Activated CD8-positive, alpha-beta memory T cell treated with anti-CD3 and anti-CD28 coated beads, Interleukin-2, amount 50 U/mL, for 48 hours (primary cell): ENCODE results near the gene ITIH4.

Experiments used
- DNase-seq: peaks from one replicate; pipeline ENCODE4 v3.0.0-alpha.2; 2020

The ITIH4 gene

GRCh38 chr3:52830535-52831258 lies at the start of gene ITIH4:
TSS of gene ITIH4 (minus strand) at chr3:52830672. CDS start at chr3:52830642, 30 bp downstream.
- DNase-seq, result no peak

- no peak for DNase-seq
These were observed 49.6 kb upstream of the ITIH4 start for GRCh38 chr3:52880047-52880446.

DNA sequence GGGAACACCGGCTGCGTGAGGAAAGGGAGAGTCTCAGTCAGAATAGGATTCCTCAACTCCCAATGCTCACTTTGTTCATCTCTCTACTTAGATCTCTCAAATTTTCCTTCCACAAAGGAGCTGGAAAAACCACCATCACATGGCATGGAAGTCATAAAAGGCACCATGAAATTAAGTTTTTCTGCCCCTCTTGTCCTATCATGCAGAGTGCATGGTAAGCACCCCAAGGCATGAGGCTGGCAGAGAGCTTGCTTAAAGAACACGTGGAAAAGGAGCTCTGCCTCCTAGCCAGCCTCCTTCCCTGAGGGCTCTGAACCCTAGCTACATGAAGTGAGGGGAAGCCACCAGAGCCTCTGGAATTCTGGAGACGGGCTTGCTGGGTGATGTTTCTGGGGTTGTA lies 49.1 kb upstream of the ITIH4 start:
- peak; percentile 35 for DNase-seq

DNA sequence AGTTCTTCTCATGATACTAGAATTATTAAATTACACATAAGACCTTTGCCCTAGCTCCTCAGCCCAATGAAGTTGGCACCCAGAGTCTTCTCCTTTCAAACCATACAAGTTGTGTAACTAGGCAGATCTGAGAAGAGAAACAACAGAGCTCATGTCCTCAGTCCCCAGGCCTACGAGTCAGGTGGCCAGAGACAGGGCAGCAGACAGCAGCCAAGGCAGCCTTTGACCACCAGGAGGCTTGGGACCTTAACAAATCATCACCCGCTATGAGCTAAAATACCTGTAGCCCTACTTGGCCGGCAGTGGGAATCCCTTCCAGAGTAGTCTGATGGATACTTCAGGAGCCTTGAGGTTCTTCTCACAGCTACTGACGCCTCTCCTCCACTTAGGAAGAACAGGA lies 48.6 kb upstream of the ITIH4 start:
- no peak for DNase-seq

- DNase-seq, result no peak
These were observed 46.6 kb upstream of the ITIH4 start for GRCh38 chr3:52877085-52877484.

DNA sequence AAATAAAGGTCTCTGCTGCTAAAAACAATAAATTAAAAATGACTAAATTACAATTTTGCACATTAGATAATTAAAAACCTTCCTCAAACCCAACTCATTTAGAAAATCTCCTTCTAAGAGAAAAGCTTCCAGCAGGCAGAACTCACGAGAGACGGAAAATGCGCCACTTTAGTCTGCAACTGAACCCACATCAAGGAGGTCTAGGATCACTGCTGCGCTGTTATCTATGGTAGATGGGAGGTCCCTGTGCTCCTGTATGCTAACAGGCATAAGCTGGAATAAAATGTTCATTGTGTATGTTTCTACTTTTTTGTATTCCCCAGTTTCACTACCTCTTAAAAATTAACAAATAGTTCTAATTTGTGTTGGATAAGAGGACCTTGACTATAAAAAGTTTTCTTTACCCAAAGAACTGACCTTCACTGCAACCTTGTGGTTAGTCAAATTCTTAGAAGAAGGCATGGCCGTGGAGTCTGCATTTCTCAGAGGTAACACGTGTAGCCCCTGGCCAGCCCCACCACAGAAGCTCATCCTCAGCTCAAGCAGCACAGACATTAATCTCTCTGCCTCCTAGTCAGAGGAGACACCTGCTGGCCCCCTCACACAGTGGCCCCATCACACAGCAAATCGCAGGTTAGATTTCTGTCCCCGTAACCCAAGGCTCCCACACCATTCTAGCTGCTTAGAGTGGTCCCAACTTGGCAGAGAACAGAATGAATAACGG lies 44.6 kb upstream of the ITIH4 start:
- DNase-seq, result no peak

DNA sequence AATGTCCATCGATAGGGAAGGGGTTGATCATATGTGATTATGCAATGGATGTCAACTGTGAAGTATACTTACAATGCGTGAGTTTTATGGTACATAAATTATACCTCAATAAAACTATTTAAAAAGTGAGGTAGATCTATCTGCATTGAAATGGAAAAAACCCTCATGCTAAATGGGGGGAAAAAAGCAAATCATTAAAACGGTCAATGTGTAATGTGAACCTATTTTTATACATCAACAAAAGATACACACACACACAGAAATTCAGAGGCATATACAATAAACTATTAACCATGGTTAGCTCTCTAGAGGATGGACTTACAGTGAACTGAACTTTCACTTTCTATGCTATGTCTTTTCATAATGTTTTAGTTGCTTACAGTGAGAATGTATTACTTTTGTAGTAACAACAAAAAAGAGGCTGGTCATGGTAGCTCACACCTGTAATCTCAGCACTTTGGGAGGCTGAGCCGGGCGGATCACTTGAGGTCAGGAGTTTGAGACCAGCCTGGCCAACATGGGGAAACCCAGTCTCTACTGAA lies 43.8 kb upstream of the ITIH4 start:
- DNase-seq, result no peak

GRCh38 chr3:52873433-52874159 lies 43.1 kb upstream of the ITIH4 start:
- DNase-seq, result no peak

DNA sequence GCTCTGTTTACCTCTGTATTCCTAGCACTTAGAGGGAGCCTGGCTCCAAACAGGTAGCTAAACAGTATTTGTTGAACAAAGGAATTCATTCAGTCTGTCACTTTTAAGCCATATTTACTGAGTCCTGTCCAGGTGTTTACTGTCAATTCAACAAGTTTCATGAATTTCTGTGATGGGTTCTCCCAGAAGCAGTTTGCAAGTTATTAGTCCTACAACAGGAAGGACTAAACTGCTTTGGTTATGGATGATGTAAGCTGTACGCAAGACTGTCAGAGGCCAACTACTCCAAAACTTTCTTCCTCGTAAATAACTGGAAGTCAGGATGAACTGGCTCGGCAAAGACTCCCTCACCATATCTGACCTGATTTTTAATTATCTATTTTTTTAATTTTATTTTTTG lies 41.8 kb upstream of the ITIH4 start:
- DNase-seq, result no peak

- no peak for DNase-seq
These were observed 41.3 kb upstream of the ITIH4 start for GRCh38 chr3:52871761-52872160.

GRCh38 chr3:52870471-52870870 lies 40.0 kb upstream of the ITIH4 start:
- DNase-seq, result no peak

DNA sequence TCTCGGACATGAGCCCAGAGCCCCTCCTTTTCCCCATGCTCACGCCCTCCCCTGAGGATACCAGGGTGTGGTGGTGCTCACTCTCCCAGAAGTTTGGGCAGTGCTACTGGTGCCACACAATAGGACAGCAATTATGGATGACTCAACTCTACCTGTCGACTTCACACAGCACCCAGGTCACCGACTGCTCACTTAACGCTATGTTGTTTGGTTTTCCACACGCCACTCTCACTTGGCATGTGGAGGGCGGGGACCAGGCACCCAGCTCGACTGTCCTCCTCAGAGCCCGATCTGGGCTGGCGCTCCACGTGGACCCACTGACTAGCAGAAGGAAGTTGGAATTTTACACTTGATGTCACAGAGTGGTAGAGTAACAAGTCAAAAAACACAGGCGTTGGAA lies 36.0 kb upstream of the ITIH4 start:
- DNase-seq, result no peak

DNA sequence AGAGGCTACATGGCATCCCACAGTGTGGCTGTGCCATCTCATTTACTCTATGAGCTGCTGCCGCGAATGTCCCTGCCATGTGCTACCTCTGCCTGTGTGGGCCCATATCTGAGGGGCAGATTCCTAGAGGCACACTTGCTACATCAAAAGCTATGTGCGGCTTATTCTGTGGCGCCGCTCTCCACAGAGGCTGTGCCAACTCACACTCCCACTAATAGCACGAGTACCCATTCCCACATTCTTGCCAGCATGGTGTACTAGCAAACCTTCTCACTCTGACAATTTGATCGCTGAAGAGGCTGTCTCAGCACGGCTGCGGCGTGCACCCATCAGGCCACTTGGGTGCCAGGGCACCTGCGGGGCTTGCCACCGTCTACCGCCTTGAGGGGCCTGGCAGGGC lies 35.5 kb upstream of the ITIH4 start:
- DNase-seq, result no peak

- no peak for DNase-seq
These were observed 29.9 kb upstream of the ITIH4 start for GRCh38 chr3:52860424-52860768.

DNA sequence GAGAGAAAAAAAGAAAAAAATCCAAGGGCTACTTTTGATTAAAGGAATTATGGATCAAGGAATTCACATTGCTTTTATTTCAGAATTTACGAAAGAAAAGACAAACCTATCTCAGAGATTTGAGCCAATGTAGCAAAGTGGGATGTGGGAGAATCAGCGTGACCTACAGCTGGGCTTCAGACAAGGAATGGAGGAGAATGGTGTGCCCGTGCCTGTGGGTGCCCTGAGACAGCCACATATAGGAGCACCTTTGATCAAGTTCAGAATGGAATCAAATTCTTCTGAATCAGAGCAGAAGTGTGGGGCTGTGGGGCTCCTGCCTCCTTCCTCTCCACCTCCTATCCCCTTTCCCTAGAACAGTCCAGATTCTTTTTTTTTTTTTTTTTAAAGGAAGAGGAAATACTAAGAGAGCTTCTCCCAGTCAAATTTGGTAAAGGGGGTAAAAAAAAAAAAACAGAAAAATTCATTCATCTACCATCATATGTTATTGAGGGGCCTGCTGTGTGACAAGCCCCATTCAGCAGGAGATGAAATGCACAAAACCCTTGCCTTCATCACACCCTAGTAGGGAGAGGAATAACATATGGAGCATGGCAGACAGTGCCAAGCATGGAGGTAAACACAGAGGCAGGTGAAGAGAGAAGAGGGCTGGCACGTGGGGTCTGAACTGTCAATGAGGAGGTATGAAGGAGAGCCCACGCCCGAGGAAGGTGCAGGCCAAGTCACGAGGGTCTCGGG lies 29.4 kb upstream of the ITIH4 start:
- no peak for DNase-seq

GRCh38 chr3:52857864-52858263 lies 27.4 kb upstream of the ITIH4 start:
- no peak for DNase-seq

DNA sequence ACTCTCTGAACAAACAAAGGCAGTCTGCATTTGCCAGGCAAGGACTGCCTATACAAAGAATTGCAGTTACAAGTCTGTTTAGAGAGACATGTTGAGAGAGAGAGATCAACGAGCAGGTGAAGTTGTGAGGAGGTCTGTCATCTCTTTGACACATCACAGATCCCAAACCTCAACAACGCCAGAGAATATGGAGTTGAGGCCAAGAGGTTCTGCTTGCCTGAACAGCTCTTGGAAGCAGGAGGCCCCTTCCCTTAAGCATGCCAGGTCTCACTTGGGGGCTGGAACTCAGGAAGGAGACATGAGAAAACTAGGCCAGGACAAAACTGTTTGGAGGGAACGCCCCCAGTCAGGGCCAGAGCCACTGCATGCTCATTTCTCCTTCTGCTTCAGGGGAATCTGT lies 26.7 kb upstream of the ITIH4 start:
- DNase-seq, result no peak

DNA sequence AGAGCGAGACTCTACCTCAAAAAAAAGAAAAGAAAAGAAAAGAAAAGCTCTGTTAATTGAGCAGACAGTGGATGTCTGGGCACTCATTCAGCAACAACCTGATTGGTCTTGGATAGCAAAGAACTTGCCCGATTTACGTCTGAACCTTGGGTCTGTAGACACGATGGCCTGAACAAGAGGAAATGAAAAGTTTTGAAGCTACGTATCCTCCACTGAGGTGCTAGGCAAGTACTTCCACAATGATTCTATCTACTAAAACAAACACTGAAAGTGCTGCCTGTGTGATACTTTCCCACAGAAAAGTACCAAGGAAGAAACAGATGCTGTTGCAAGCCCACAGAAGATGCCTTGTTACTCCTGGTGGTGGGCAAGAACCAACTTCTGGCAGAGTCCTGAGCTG lies 26.2 kb upstream of the ITIH4 start:
- DNase-seq, result no peak

DNA sequence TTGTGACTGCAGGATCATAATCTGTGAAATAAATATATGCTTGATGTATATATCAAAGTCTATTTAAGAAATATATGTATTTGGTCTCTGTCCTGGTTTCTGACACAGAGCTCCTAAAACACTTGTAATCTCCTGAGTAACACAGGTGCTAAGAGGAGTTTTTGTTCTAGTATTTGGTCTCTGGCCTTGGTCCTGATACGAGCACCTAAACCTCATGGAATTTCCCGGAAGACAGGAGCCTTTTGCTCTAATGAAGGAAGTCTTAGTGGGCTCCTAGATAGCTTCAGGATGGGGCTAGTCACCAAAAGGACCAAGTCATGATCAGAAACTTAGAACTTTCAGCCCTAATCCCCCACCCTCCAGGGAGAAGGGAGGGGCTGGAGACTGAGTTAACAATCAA lies 23.5 kb upstream of the ITIH4 start:
- DNase-seq, result no peak

GRCh38 chr3:52852419-52852818 lies 21.9 kb upstream of the ITIH4 start:
- no peak for DNase-seq

- no peak for DNase-seq
These were observed 20.9 kb upstream of the ITIH4 start for GRCh38 chr3:52851348-52851747.

GRCh38 chr3:52849656-52850055 lies 19.2 kb upstream of the ITIH4 start:
- no peak for DNase-seq

- DNase-seq, result no peak
These were observed 18.1 kb upstream of the ITIH4 start for GRCh38 chr3:52848617-52849016.
